HEK293 (cell line): ENCODE data around the gene DPRX.

Source experiments
- CTCF ChIA-PET: fragments of 350-600 bp; formaldehyde crosslinking; extraction: SDS; loops from one replicate; lab custom pipeline; 2021; ENCODE audit warnings: antibody characterized with exemption; lab: Yijun Ruan, JAX
- POLR2A ChIA-PET: fragments of 300-600 bp; formaldehyde crosslinking; extraction: SDS; loops from one replicate; lab custom pipeline; 2020; ENCODE audit warnings: antibody characterized with exemption, inconsistent platforms; lab: Yijun Ruan, JAX
- H3K27ac ChIP-seq: fragments of 200-500 bp; sonication (Bioruptor generic); 2 replicates; pipeline ENCODE4 v1.5.1; 2014; ENCODE audit warnings: low read depth, low read length, control low read depth, inconsistent platforms; ENCODE audit errors: extremely low read depth
- H3K36me3 ChIP-seq, 2 experiments: fragments of 200-500 bp in 1 of 2; sonication (Bioruptor generic) in 1 of 2; 1 replicate in 1 of 2; 2 replicates in 1 of 2; pipeline ENCODE4 v1.5.1; 2014 to 2017; ENCODE audit warnings: inconsistent platforms in 2 of 2, low read length in 2 of 2; ENCODE audit not compliant: control insufficient read depth in 2 of 2, insufficient read depth in 1 of 2
- H3K4me1 ChIP-seq: fragments of 200-500 bp; sonication (Bioruptor generic); 2 replicates; pipeline ENCODE4 v1.5.1; 2014; ENCODE audit warnings: mild to moderate bottlenecking, low read length, inconsistent platforms; ENCODE audit not compliant: control insufficient read depth, insufficient read depth
- H3K4me3 ChIP-seq: 2 replicates; pipeline ENCODE4 v1.5.1; 2011; ENCODE audit warnings: low read depth, mild to moderate bottlenecking, control low read depth, low read length, moderate library complexity
- H3K9me3 ChIP-seq: fragments of 200-500 bp; sonication (Bioruptor generic); 2 replicates; pipeline ENCODE4 v1.5.1; 2014; ENCODE audit warnings: low read depth, low read length, inconsistent platforms; ENCODE audit not compliant: control insufficient read depth, insufficient read depth
- FEZF1 ChIP-seq: fragments of 450-650 bp; formaldehyde crosslinking; IDR thresholded peaks from 2 replicates; pipeline ENCODE4 v1.5.1; 2016; ENCODE audit warnings: missing biosample characterization, missing genetic modification characterization
- KLF10 ChIP-seq: fragments of 450-650 bp; IDR thresholded peaks from 2 replicates; pipeline ENCODE4 v1.5.1; 2018; ENCODE audit warnings: missing biosample characterization, mild to moderate bottlenecking, missing genetic modification characterization
- KLF8 ChIP-seq: fragments of 450-650 bp; formaldehyde crosslinking; IDR thresholded peaks from 2 replicates; pipeline ENCODE4 v1.5.1; 2016; ENCODE audit warnings: missing biosample characterization, missing genetic modification characterization
- PRDM1 ChIP-seq: fragments of 450-650 bp; formaldehyde crosslinking; IDR thresholded peaks from 2 replicates; pipeline ENCODE4; 2016; ENCODE audit warnings: missing biosample characterization, missing genetic modification characterization
- PRDM6 ChIP-seq: fragments of 450-650 bp; formaldehyde crosslinking; IDR thresholded peaks from 2 replicates; pipeline ENCODE4 v1.5.1; 2017; ENCODE audit warnings: missing biosample characterization, missing genetic modification characterization
- YY1 ChIP-seq: fragments of 450-650 bp; formaldehyde crosslinking; IDR thresholded peaks from 2 replicates; pipeline ENCODE4 v1.5.1; 2018; ENCODE audit warnings: missing biosample characterization, missing genetic modification characterization
- ZBTB21 ChIP-seq: fragments of 450-650 bp; formaldehyde crosslinking; IDR thresholded peaks from 2 replicates; pipeline ENCODE4 v1.5.1; 2017; ENCODE audit warnings: missing biosample characterization, missing genetic modification characterization
- ZNF10 ChIP-seq: fragments of 450-650 bp; formaldehyde crosslinking; IDR thresholded peaks from 2 replicates; pipeline ENCODE4 v1.5.1; 2017; ENCODE audit warnings: missing biosample characterization, missing genetic modification characterization
- ZNF121 ChIP-seq: fragments of 450-650 bp; formaldehyde crosslinking; IDR thresholded peaks from 2 replicates; pipeline ENCODE4 v1.5.1; 2016; ENCODE audit warnings: missing biosample characterization, missing genetic modification characterization
- ZNF138 ChIP-seq: fragments of 450-650 bp; formaldehyde crosslinking; IDR thresholded peaks from 2 replicates; pipeline ENCODE4 v1.5.1; 2016; ENCODE audit warnings: missing biosample characterization, missing genetic modification characterization, borderline replicate concordance
- ZNF184 ChIP-seq: fragments of 450-650 bp; IDR thresholded peaks from 2 replicates; pipeline ENCODE4 v1.5.1; 2018; ENCODE audit warnings: missing biosample characterization, mild to moderate bottlenecking, missing genetic modification characterization
- ZNF211 ChIP-seq: fragments of 450-650 bp; formaldehyde crosslinking; IDR thresholded peaks from 2 replicates; pipeline ENCODE4 v1.5.1; 2016; ENCODE audit warnings: low read depth, missing biosample characterization, missing genetic modification characterization
- ZNF23 ChIP-seq: fragments of 450-650 bp; formaldehyde crosslinking; IDR thresholded peaks from 2 replicates; pipeline ENCODE4 v1.5.1; 2016; ENCODE audit warnings: missing biosample characterization, missing genetic modification characterization, borderline replicate concordance
- ZNF280C ChIP-seq: fragments of 450-650 bp; formaldehyde crosslinking; IDR thresholded peaks from 2 replicates; pipeline ENCODE4 v1.5.1; 2016; ENCODE audit warnings: missing biosample characterization, missing genetic modification characterization
- ZNF350 ChIP-seq: fragments of 450-650 bp; formaldehyde crosslinking; IDR thresholded peaks from 2 replicates; pipeline ENCODE4 v1.5.0; 2017; ENCODE audit warnings: missing biosample characterization, mild to moderate bottlenecking, missing genetic modification characterization
- ZNF654 ChIP-seq: fragments of 450-650 bp; formaldehyde crosslinking; IDR thresholded peaks from 2 replicates; pipeline ENCODE4 v1.5.1; 2016; ENCODE audit warnings: low read depth, missing biosample characterization, missing genetic modification characterization
- ZNF792 ChIP-seq: fragments of 450-650 bp; formaldehyde crosslinking; IDR thresholded peaks from 2 replicates; pipeline ENCODE4 v1.5.1; 2016; ENCODE audit warnings: missing biosample characterization, missing genetic modification characterization
- ZNF830 ChIP-seq: fragments of 450-650 bp; IDR thresholded peaks from 2 replicates; pipeline ENCODE4 v1.5.0; 2018; ENCODE audit warnings: missing biosample characterization, missing genetic modification characterization, low read depth, mild to moderate bottlenecking, moderate library complexity
- ZNF837 ChIP-seq: fragments of 450-650 bp; formaldehyde crosslinking; IDR thresholded peaks from 2 replicates; pipeline ENCODE4 v1.5.1; 2016; ENCODE audit warnings: missing biosample characterization, missing genetic modification characterization
- TF ChIP-seq, protein P1 (sequence below): fragments of 450-650 bp; formaldehyde crosslinking; IDR thresholded peaks from 2 replicates; pipeline ENCODE4 v1.5.1; 2016; ENCODE audit warnings: missing biosample characterization, missing genetic modification characterization

DPRX gene

DNA sequence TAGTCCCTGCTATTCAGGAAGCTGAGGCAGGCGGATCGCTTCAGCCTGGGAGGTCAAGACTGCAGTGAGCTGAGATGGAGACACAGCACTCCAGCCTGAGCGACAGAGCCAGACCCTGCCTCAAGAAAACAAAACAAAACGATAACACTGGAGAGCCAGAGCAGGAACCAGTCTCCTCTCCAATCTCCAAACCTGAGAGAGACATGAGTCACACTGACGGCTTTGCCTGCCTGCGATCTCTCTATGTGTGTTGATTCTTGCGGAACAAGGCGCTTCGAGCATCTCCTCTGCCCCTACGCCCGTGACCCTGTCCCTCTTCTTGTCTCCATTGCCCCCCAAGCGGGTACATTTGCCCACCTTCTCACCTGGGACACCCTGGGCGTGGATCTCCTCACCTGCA, 15.6 kb downstream of the DPRX start:
- ChIA-PET CTCF (no interaction called here), POLR2A (no interaction called here)
- no peak for TF ChIP-seq YY1 (tag by site-specific recombination)
- no peak for TF ChIP-seq ZNF350 (tag by site-specific recombination)
- no peak for TF ChIP-seq ZNF211
- TF ChIP-seq ZBTB21 (tag by site-specific recombination), result no peak
- TF ChIP-seq KLF10 (tag by site-specific recombination), result no peak
- no peak for TF ChIP-seq FEZF1 (tag by site-specific recombination)
- TF ChIP-seq, protein P1, sequence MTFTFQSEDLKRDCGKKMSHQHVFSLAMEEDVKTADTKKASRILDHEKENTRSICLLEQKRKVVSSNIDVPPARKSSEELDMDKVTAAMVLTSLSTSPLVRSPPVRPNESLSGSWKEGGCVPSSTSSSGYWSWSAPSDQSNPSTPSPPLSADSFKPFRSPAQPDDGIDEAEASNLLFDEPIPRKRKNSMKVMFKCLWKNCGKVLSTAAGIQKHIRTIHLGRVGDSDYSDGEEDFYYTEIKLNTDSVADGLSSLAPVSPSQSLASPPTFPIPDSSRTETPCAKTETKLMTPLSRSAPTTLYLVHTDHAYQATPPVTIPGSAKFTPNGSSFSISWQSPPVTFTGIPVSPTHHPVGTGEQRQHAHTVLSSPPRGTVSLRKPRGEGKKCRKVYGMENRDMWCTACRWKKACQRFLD (tag by site-specific recombination), result no peak
- no peak for TF ChIP-seq ZNF10 (tag by site-specific recombination)
- no peak for TF ChIP-seq ZNF792 (tag by site-specific recombination)
- no peak for TF ChIP-seq ZNF138 (tag by site-specific recombination)
- TF ChIP-seq ZNF837 (tag by site-specific recombination), result no peak
- TF ChIP-seq ZNF280C (tag by site-specific recombination), result no peak
- no peak for TF ChIP-seq PRDM6
- no peak for TF ChIP-seq KLF8
- no peak for TF ChIP-seq ZNF121 (tag by site-specific recombination)
- no peak for TF ChIP-seq ZNF23 (tag by site-specific recombination)
- TF ChIP-seq ZNF830 (tag by site-specific recombination), result no peak
- TF ChIP-seq ZNF654 (tag by site-specific recombination), result no peak
- no peak for TF ChIP-seq ZNF184

GRCh38 chr19:53647792-53648191, 16.0 kb downstream of the DPRX start:
- Histone ChIP-seq H3K36me3 (no peaks in the 10 kb centered on the region), H3K9me3 (no peaks in the 10 kb centered on the region; the same call in 1 of the 2 replicates), H3K27ac (no peak overlapping the region), H3K4me1 (no peaks in the 10 kb centered on the region), H3K4me3 (no peak overlapping the region)
- CTCF ChIA-PET, result no interaction called here
- POLR2A ChIA-PET, result no interaction called here
- no peak for TF ChIP-seq PRDM1 (tag by site-specific recombination)

More for the DNA sequence above, 15.6 kb downstream of the DPRX start:
- Histone ChIP-seq H3K27ac (no peak overlapping the region), H3K4me1 (no peaks in the 10 kb centered on the region), H3K9me3 (no peaks in the 10 kb centered on the region; the same call in 1 of the 2 replicates), H3K36me3 (no peaks in the 10 kb centered on the region), H3K4me3 (no peak overlapping the region)
